BLaER1 (cell line): Measurements from ENCODE around the gene UGT1A5.

Experiments used
- H3K27ac ChIP-seq: shearing (Covaris generic); formaldehyde crosslinking; 2 replicates; pipeline ENCODE4 v1.8.1; 2022
- H3K27me3 ChIP-seq: shearing (Covaris generic); formaldehyde crosslinking; 2 replicates; pipeline ENCODE4 v1.8.1; 2022
- H3K36me3 ChIP-seq: shearing (Covaris generic); formaldehyde crosslinking; 2 replicates; pipeline ENCODE4 v1.8.1; 2022
- H3K4me1 ChIP-seq: shearing (Covaris generic); formaldehyde crosslinking; 2 replicates; pipeline ENCODE4 v1.8.1; 2022
- H3K4me2 ChIP-seq: shearing (Covaris generic); formaldehyde crosslinking; 2 replicates; pipeline ENCODE4 v1.8.1; 2022
- H3K4me3 ChIP-seq: shearing (Covaris generic); formaldehyde crosslinking; 2 replicates; pipeline ENCODE4 v1.8.1; 2022
- H3K9ac ChIP-seq: shearing (Covaris generic); formaldehyde crosslinking; 2 replicates; pipeline ENCODE4 v1.8.1; 2022
- H3K9me3 ChIP-seq: shearing (Covaris generic); formaldehyde crosslinking; 2 replicates; pipeline ENCODE4 v1.8.1; 2022
- H4K20me1 ChIP-seq: shearing (Covaris generic); formaldehyde crosslinking; 2 replicates; pipeline ENCODE4 v1.8.1; 2022
- Cebpa-rat ChIP-seq: shearing (Covaris generic); IDR thresholded peaks from 2 replicates; pipeline ENCODE4 v1.8.1; 2022

UGT1A5 gene

GRCh38 chr2:233817361-233817911 is 104.7 kb downstream of the UGT1A5 start:
- no peak for TF ChIP-seq Cebpa-rat
- Histone ChIP-seq H3K36me3 (no peaks in the 10 kb centered on the region), H3K9ac (peak overlapping the region; percentile 57; the same call in 1 of the 2 replicates), H3K4me3 (no peak overlapping the region), H3K9me3 (no peaks in the 10 kb centered on the region), H4K20me1 (no peaks in the 10 kb centered on the region), H3K4me1 (peaks cover 22% of the 10 kb centered on the region), H3K27ac (peak overlapping the region; percentile 40; the same call in 1 of the 2 replicates), H3K27me3 (no peaks in the 10 kb centered on the region), H3K4me2 (peak overlapping the region; percentile 72)

GRCh38 chr2:233817995-233818638 is 105.4 kb downstream of the UGT1A5 start:
- Histone ChIP-seq H3K4me3 (no peak overlapping the region), H3K4me2 (peak overlapping the region; percentile 72), H4K20me1 (no peaks in the 10 kb centered on the region), H3K4me1 (peaks cover 28% of the 10 kb centered on the region), H3K9ac (peak overlapping the region; percentile 57; the same call in 1 of the 2 replicates), H3K27me3 (no peaks in the 10 kb centered on the region), H3K9me3 (no peaks in the 10 kb centered on the region), H3K27ac (peak overlapping the region; percentile 40; the same call in 1 of the 2 replicates), H3K36me3 (no peaks in the 10 kb centered on the region)
- no peak for TF ChIP-seq Cebpa-rat

GRCh38 chr2:233818639-233819621 is 106.2 kb downstream of the UGT1A5 start:
- Histone ChIP-seq H3K4me2 (no peak overlapping the region), H4K20me1 (no peaks in the 10 kb centered on the region), H3K4me3 (no peak overlapping the region), H3K36me3 (no peaks in the 10 kb centered on the region), H3K27me3 (no peaks in the 10 kb centered on the region), H3K9ac (no peak overlapping the region), H3K4me1 (peaks cover 37% of the 10 kb centered on the region), H3K27ac (no peak overlapping the region), H3K9me3 (no peaks in the 10 kb centered on the region)
- no peak for TF ChIP-seq Cebpa-rat

DNA sequence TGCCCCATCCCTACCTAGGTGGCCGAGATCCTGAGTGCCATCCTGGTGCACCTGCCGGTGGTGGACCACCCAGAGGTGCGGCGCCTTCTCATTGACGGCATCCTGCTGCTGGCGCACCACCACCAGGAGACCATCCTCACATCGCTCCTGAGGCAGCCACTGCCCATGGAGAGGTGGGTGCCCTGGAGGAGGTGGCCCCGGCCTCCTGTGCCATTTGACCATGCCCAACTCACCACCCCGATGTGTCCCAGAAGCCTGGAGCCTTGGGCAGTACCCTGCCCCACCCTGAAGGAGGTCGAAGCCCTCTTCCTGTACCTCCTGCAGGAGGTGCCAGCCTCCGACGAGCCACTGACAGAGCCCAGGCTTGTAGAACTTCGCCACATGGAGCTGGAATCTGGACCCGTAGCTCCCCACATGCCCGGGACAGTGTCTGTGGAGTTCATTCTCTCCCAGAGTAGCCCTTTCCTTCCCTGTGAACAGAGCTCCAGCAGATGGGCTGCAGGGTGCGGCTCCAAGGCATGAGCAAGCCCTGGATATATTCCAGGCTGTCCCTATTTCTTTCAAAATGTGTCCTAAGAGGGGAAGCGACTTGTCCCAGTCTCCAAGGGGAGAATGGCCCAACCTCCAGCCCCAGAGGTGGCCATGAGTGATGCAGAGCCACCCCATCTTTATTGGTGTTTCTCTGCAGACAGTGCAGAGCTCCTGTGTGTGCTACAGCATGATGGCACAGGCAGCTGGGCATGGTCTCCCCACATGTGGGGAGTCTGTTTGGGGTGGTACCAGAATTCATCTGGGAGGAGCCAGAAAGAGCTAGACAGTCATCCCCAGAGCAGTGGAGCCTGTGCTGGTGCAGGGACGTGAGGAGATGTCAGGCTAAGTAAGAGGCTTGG is 107.4 kb downstream of the UGT1A5 start:
- H3K27me3 ChIP-seq: no peaks in the 10 kb centered on the region
- H3K4me2 ChIP-seq: no peak overlapping the region
- H3K36me3 ChIP-seq: no peaks in the 10 kb centered on the region
- TF ChIP-seq Cebpa-rat: no peak
- H3K9me3 ChIP-seq: no peaks in the 10 kb centered on the region
- peaks cover 44% of the 10 kb centered on the region for H3K4me1 ChIP-seq
- H3K9ac ChIP-seq: no peak overlapping the region
- H3K4me3 ChIP-seq: no peak overlapping the region
- no peak overlapping the region for H3K27ac ChIP-seq
- no peaks in the 10 kb centered on the region for H4K20me1 ChIP-seq

- Histone ChIP-seq H3K4me2 (no peak overlapping the region), H3K4me1 (peaks cover 44% of the 10 kb centered on the region), H3K27ac (no peak overlapping the region), H3K9ac (no peak overlapping the region), H3K9me3 (no peaks in the 10 kb centered on the region), H4K20me1 (no peaks in the 10 kb centered on the region), H3K4me3 (no peak overlapping the region), H3K27me3 (no peaks in the 10 kb centered on the region), H3K36me3 (no peaks in the 10 kb centered on the region)
- TF ChIP-seq Cebpa-rat: no peak
Observed at GRCh38 chr2:233820774-233821105, 108.0 kb downstream of the UGT1A5 start.

GRCh38 chr2:233821196-233821595 is 108.5 kb downstream of the UGT1A5 start:
- H3K27ac ChIP-seq: no peak overlapping the region
- H3K27me3 ChIP-seq: no peaks in the 10 kb centered on the region
- peaks cover 44% of the 10 kb centered on the region for H3K4me1 ChIP-seq
- no peak overlapping the region for H3K4me2 ChIP-seq
- no peak for TF ChIP-seq Cebpa-rat
- no peak overlapping the region for H3K4me3 ChIP-seq
- no peak overlapping the region for H3K9ac ChIP-seq
- H4K20me1 ChIP-seq: no peaks in the 10 kb centered on the region
- H3K9me3 ChIP-seq: no peaks in the 10 kb centered on the region
- no peaks in the 10 kb centered on the region for H3K36me3 ChIP-seq

- H3K27ac ChIP-seq: no peak overlapping the region
- H3K27me3 ChIP-seq: no peaks in the 10 kb centered on the region
- no peak overlapping the region for H3K9ac ChIP-seq
- TF ChIP-seq Cebpa-rat: no peak
- H3K9me3 ChIP-seq: no peaks in the 10 kb centered on the region
- H3K36me3 ChIP-seq: no peaks in the 10 kb centered on the region
- H3K4me2 ChIP-seq: no peak overlapping the region
- H4K20me1 ChIP-seq: no peaks in the 10 kb centered on the region
- H3K4me3 ChIP-seq: no peak overlapping the region
- H3K4me1 ChIP-seq: peaks cover 39% of the 10 kb centered on the region
Observed at GRCh38 chr2:233821709-233822100, 109.0 kb downstream of the UGT1A5 start.

DNA sequence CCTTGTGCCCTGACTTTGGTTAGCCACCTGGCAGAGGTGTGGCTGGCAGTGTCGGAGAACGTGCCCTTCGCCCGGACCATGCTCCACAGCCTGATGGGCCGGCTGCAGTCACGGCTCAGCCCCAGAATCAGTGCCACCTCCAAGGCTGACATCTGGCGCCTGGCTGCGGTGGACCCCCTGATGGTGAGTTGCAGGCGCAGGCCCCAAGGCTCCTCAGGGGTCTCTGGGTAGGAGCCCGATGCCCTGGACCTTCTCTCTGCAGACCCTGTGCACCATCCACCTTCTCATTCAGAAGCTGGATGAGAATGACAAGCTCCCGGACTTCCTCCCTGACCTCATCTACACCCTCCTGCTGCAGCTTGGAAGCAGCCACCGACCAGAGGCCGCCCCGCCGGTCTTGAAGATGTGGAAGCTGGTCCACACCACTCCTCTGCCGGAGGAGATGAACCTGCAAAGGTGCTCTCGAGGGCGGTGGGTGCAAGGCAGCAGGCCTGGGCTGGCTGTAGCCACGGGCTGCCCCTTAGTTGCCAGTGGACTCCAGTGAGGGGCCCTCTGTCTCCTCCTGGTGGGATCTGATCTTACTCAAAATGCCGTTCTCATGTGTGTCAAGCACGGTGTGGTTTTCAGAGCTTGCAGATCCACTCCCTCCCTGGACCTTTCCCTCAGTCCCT is 109.5 kb downstream of the UGT1A5 start:
- Histone ChIP-seq H3K4me3 (no peak overlapping the region), H3K9me3 (no peaks in the 10 kb centered on the region), H3K36me3 (no peaks in the 10 kb centered on the region), H3K9ac (no peak overlapping the region), H3K4me2 (no peak overlapping the region), H3K27ac (no peak overlapping the region), H3K27me3 (no peaks in the 10 kb centered on the region), H3K4me1 (peaks cover 34% of the 10 kb centered on the region), H4K20me1 (no peaks in the 10 kb centered on the region)
- TF ChIP-seq Cebpa-rat: no peak
